K562 (cell line): ENCODE measurements around the gene RNF126. TPM values are rescaled to one million over a fixed set of nuclear protein-coding genes. Genes with fewer than 3 reads are reported as not detected.

Experiments
- ATAC-seq: fragments of 200-7000 bp; cut with Tn5 transposase; 3 replicates; pipeline ENCODE4 v1.9.1; 2020; ENCODE audit warnings: moderate library complexity
- BruUV-seq: library from RNA; stranded (reverse); fragments of 400-500 nt; replicated peaks from 2 replicates; lab custom pipeline; 2021; lab: Mats Ljungman, UMichigan
- CTCF ChIA-PET: fragments of 300-600 bp; formaldehyde crosslinking; extraction: SDS; loops from one replicate; lab custom pipeline; 2021; ENCODE audit warnings: low intra/inter-chr PET ratio; lab: Yijun Ruan, JAX
- POLR2A ChIA-PET: fragments of 300-600, 350-650 bp; sonication (Branson Sonifier 250); formaldehyde crosslinking; extraction: SDS; loops from one replicate; lab custom pipeline; 2021; ENCODE audit warnings: antibody characterized with exemption, inconsistent platforms; lab: Yijun Ruan, JAX
- DNase-seq, 4 experiments: peaks; one replicate each; pipeline versions ENCODE4 v3.0.0 to v3.0.0-alpha.2; 2011 to 2018; ENCODE audit warnings: low spot score in 3 of 4, mixed read lengths in 3 of 4; ENCODE audit errors: extremely low read depth in 1 of 4
- FAIRE-seq: peaks from 2 replicates; lab custom pipeline; 2011; peaks lifted over from hg19 to GRCh38; lab: Jason Lieb, UNC
- H2AFZ ChIP-seq: 2 replicates; pipeline ENCODE4 v1.6.0; 2011; ENCODE audit warnings: low read depth, low read length, control low read depth, inconsistent platforms
- H3K27ac ChIP-seq: fragments of 200-600 bp; 3 replicates; pipeline ENCODE4 v1.8.0; 2011; ENCODE audit warnings: low read depth, mild to moderate bottlenecking, control low read depth, inconsistent platforms, low read length, moderate library complexity, mixed read lengths; ENCODE audit errors: extremely low read depth
- H3K27me3 ChIP-seq, 2 experiments: fragments of 300-600 bp in 1 of 2; 2 replicates in 1 of 2; 3 replicates in 1 of 2; pipeline versions ENCODE4 v1.6.0 to v1.8.0; 2011; ENCODE audit warnings: inconsistent platforms in 2 of 2, low read length in 2 of 2, mild to moderate bottlenecking in 1 of 2, mixed read lengths in 1 of 2, moderate library complexity in 1 of 2; ENCODE audit not compliant: control insufficient read depth in 2 of 2, insufficient read depth in 2 of 2
- H3K36me3 ChIP-seq: fragments of 300-600 bp; 3 replicates; pipeline ENCODE4 v1.8.0; 2011; ENCODE audit warnings: mild to moderate bottlenecking, low read length, inconsistent platforms; ENCODE audit not compliant: control insufficient read depth, insufficient read depth
- H3K4me1 ChIP-seq, 2 experiments: fragments of 200-600 bp in 1 of 2; replicated peaks in 1 of 2; 2 replicates in 1 of 2; 3 replicates in 1 of 2; pipeline versions ENCODE4 v1.5.1 to v1.8.0; 2011; ENCODE audit warnings: inconsistent platforms in 2 of 2, low read length in 2 of 2, mild to moderate bottlenecking in 1 of 2, mixed read lengths in 1 of 2, moderate library complexity in 1 of 2; ENCODE audit not compliant: control insufficient read depth in 2 of 2, insufficient read depth in 2 of 2
- H3K4me2 ChIP-seq: 2 replicates; pipeline ENCODE4 v1.6.1; 2011; ENCODE audit warnings: low read length, control low read depth, inconsistent platforms, mixed read lengths; ENCODE audit not compliant: insufficient read depth
- H3K4me3 ChIP-seq: fragments of 200-600 bp; sonication (generic), shearing (Covaris generic); 2 replicates; pipeline ENCODE4 v1.5.1; 2016; ENCODE audit warnings: control low read depth, inconsistent platforms
- H3K79me2 ChIP-seq: fragments of 200-600 bp; 3 replicates; pipeline ENCODE4 v1.8.0; 2011; ENCODE audit warnings: low read length, inconsistent platforms; ENCODE audit not compliant: control insufficient read depth, insufficient read depth
- H3K9ac ChIP-seq, 2 experiments: 2 replicates each; pipeline versions ENCODE4 v1.6.0 to v1.6.1; 2011; ENCODE audit warnings: low read depth in 2 of 2, low read length in 2 of 2, control low read depth in 1 of 2, inconsistent platforms in 1 of 2, mild to moderate bottlenecking in 1 of 2, mixed read lengths in 1 of 2; ENCODE audit not compliant: insufficient read depth in 1 of 2
- H3K9me1 ChIP-seq: one replicate; pipeline ENCODE4 v1.6.0; 2011; ENCODE audit warnings: inconsistent platforms, mild to moderate bottlenecking, low read length, moderate library complexity; ENCODE audit not compliant: control insufficient read depth, insufficient read depth
- H3K9me3 ChIP-seq: replicated peaks from 2 replicates; pipeline ENCODE4 v1.5.1; 2011; ENCODE audit warnings: low read depth, low read length, inconsistent platforms; ENCODE audit not compliant: control insufficient read depth, insufficient read depth
- H4K20me1 ChIP-seq: replicated peaks from 2 replicates; pipeline ENCODE4 v1.6.1; 2011; ENCODE audit warnings: low read length, inconsistent platforms, mixed read lengths; ENCODE audit not compliant: control insufficient read depth, insufficient read depth
- ATF7 ChIP-seq: fragments of 450-650 bp; IDR thresholded peaks from 2 replicates; pipeline ENCODE4 v1.7.1; 2014; ENCODE audit warnings: mild to moderate bottlenecking, moderate library complexity
- BDP1 ChIP-seq: IDR thresholded peaks from 3 replicates; pipeline ENCODE4 v1.6.1; 2011; ENCODE audit not compliant: insufficient read length, insufficient read depth
- KAT7 ChIP-seq: sonication (generic); formaldehyde crosslinking; IDR thresholded peaks from 2 replicates; pipeline ENCODE4 v1.8.0; 2022; ENCODE audit warnings: missing genetic modification reagents, mild to moderate bottlenecking, borderline replicate concordance
- NEUROD1 ChIP-seq: fragments of 150-350 bp; IDR thresholded peaks from 2 replicates; pipeline ENCODE4 v1.6.1; 2014; ENCODE audit warnings: borderline replicate concordance, low read length, low read depth; ENCODE audit not compliant: partially characterized antibody
- PHB2 ChIP-seq: fragments of 450-650 bp; IDR thresholded peaks from 2 replicates; pipeline ENCODE4 v1.6.1; 2017; ENCODE audit warnings: low read depth
- POLR2G ChIP-seq: fragments of 200-400 bp; formaldehyde crosslinking; IDR thresholded peaks from 2 replicates; pipeline ENCODE4 v1.6.1; 2017; ENCODE audit warnings: low read depth, mild to moderate bottlenecking, antibody characterized with exemption, low read length, moderate library complexity
- ZNF444 ChIP-seq: fragments of 250-450 bp; sonication (Bioruptor Pico); IDR thresholded peaks from 2 replicates; pipeline ENCODE4 v1.4.0; 2020; ENCODE audit warnings: mild to moderate bottlenecking, moderate library complexity
- WGBS: fragments of 100-300 bp; shearing (Covaris generic); methylation state at CpG from one replicate; pipeline ENCODE4 v1.1.6; 2016; ENCODE audit warnings: low coverage, mixed read lengths; ENCODE audit not compliant: insufficient coverage; ENCODE audit errors: missing lambda C conversion rate; 5-methylcytosine and 5-hydroxymethylcytosine counted together
- in situ Hi-C: fragments of 300-500 bp; cut with MboI; formaldehyde crosslinking; loops from 4 replicates; pipeline ENCODE4 v1.15.0; 2018; ENCODE audit warnings: inconsistent platforms, mixed read lengths
- intact Hi-C: fragments of 100-400 bp; cut with micrococcal nuclease; formaldehyde crosslinking; loops from 2 replicates; pipeline ENCODE4 v1.14.2; 2022
- polyA plus RNA-seq, 8 experiments: library from polyadenylated mRNA; depleted of rRNA in 4 of 8; stranded (reverse) in 5 of 8; unstranded in 3 of 8; fragments of >200 nt; fragmentation: Nextera tagmentation in 2 of 8; fragmentation: Illumina TruSeq in 1 of 8; extraction: Ambion mirVana in 2 of 8; extraction: Trizol in 1 of 8; gene quantifications; 2 replicates each; pipeline versions ENCODE4 v1.2.1 to v1.2.3, GENCODE V29; 2011 to 2014; ENCODE audit warnings: inconsistent platforms in 1 of 8, missing spikeins in 1 of 8
- total RNA-seq, 7 experiments: library from RNA; depleted of rRNA in 6 of 7; stranded (reverse); fragments of >200 nt in 6 of 7; fragmentation: Illumina TruSeq in 2 of 7; extraction: Trizol in 2 of 7; gene quantifications; 2 replicates each; pipeline versions ENCODE4 v1.2.1 to v1.2.3, GENCODE V29; 2011 to 2021; ENCODE audit warnings: low replicate concordance in 1 of 7

RNF126 gene
- total and polyA plus RNA-seq, 9 of the 15 experiments (the other 6 are each of a cell fraction or from before 2014, with no cell fraction given), result 0.27 to 101 (median 12.3) TPM

- H4K20me1 ChIP-seq, result peaks cover 15% of the 10 kb centered on the region
- peaks cover 90% of the 10 kb centered on the region; the same call in 2 of the 3 replicates for H3K36me3 ChIP-seq
- intact Hi-C loops, result no loop called here
- no peak overlapping the region for H3K9ac ChIP-seq
- no peak for TF ChIP-seq BDP1
- no peak for TF ChIP-seq ZNF444
- TF ChIP-seq POLR2G, result peak; percentile 44; the same call in 1 of the 2 replicates
- no peak for TF ChIP-seq ATF7
- no peak for TF ChIP-seq NEUROD1
- TF ChIP-seq KAT7, result no peak
- TF ChIP-seq PHB2, result no peak
- BruUV-seq, result no TSS peak
- CTCF ChIA-PET, result no interaction called here
- no peak overlapping the region for H2AFZ ChIP-seq
- H3K4me1 ChIP-seq, result peaks cover 0 to 29% of the 10 kb centered on the region in 2 experiments; a peak in 2 of 5 replicates
- H3K27ac ChIP-seq, result no peak overlapping the region
- H3K9me1 ChIP-seq, result no peaks in the 10 kb centered on the region
- DNase-seq, result peak in 1 of 4 experiments; percentile 16
- H3K4me3 ChIP-seq, result no peak overlapping the region
- POLR2A ChIA-PET, result no interaction called here
- no peak for FAIRE-seq
- in situ Hi-C loops, result no loop called here
- H3K79me2 ChIP-seq, result peaks cover 41% of the 10 kb centered on the region
- H3K4me2 ChIP-seq, result no peak overlapping the region
- no peaks in the 10 kb centered on the region for H3K27me3 ChIP-seq
- no peak for ATAC-seq
- H3K9me3 ChIP-seq, result no peaks in the 10 kb centered on the region
- 98% methylated on average over 21 of the region's 58 CpGs for WGBS
These were observed 11.7 kb downstream of the RNF126 start for GRCh38 chr19:651114-651818.
